Colonic mucosa (tissue), 4 donors: ENCODE data around the gene UNC93B1. TPM values are rescaled to one million over a fixed set of nuclear protein-coding genes. Genes with fewer than 3 reads are reported as not detected.

ENCODE experiments used
- DNase-seq: peaks from one replicate; pipeline ENCODE4 v3.0.0-alpha.2; 2020
- H3K27ac ChIP-seq: fragments of 200-600 bp; one replicate; pipeline ENCODE4 v1.8.0; 2021
- H3K27me3 ChIP-seq: fragments of 200-600 bp; one replicate; pipeline ENCODE4 v1.8.0; 2021
- H3K36me3 ChIP-seq: fragments of 200-600 bp; one replicate; pipeline ENCODE4 v1.8.0; 2021
- H3K4me1 ChIP-seq: fragments of 200-600 bp; one replicate; pipeline ENCODE4 v1.8.0; 2021; ENCODE audit warnings: mild to moderate bottlenecking
- H3K4me3 ChIP-seq: fragments of 200-600 bp; one replicate; pipeline ENCODE4 v1.8.0; 2021
- H3K9ac ChIP-seq, 2 donors: one replicate each; pipeline ENCODE4 v1.7.0; 2013; ENCODE audit warnings: control low read depth in 2 of 2, low read depth in 2 of 2, low read length in 2 of 2
- H3K9me3 ChIP-seq: fragments of 200-600 bp; one replicate; pipeline ENCODE4 v1.8.0; 2021
- CTCF ChIP-seq: fragments of 200-600 bp; IDR thresholded peaks from one replicate; pipeline ENCODE4 v1.8.0; 2022; ENCODE audit warnings: antibody characterized with exemption, mild to moderate bottlenecking
- intact Hi-C: fragments of 100-400 bp; cut with DNase I; formaldehyde crosslinking; loops from one replicate; pipeline ENCODE4 v1.14.1; 2022
- total RNA-seq, 2 donors: library from RNA; stranded (reverse); fragmentation: NEBNext Ultra II Directional in 1 of 2; extraction: Animal tissue kit (Norgen Biotek cat#: 25700) in 1 of 2; gene quantifications; one replicate each; pipeline ENCODE4 v1.2.1, GENCODE V29; 2021
- donor health status: healthy.
- donor health status: DM: no; HTN: no; CAD: no.
- donor health status: DM: no; HTN: no; CAD: no.

UNC93B1 gene
- total RNA-seq, 2 donors from 2014 or later: 46.3 to 55.4 TPM

GRCh38 chr11:68044898-68045351 is 41.0 kb upstream of the UNC93B1 start:
- intact Hi-C loops: loop anchor here (10.0 kb wide), 1 partner anchor 160 kb away; no protein-coding TSS in a partner anchor
- no peak overlapping the region for H3K27ac ChIP-seq
- no peaks in the 10 kb centered on the region for H3K27me3 ChIP-seq
- H3K9ac ChIP-seq: no peak overlapping the region
- no peaks in the 10 kb centered on the region for H3K9me3 ChIP-seq
- TF ChIP-seq CTCF: no peak
- DNase-seq: no peak
- peaks cover 10% of the 10 kb centered on the region for H3K4me1 ChIP-seq
- H3K36me3 ChIP-seq: peaks cover 27% of the 10 kb centered on the region
- no peak overlapping the region for H3K4me3 ChIP-seq

DNA sequence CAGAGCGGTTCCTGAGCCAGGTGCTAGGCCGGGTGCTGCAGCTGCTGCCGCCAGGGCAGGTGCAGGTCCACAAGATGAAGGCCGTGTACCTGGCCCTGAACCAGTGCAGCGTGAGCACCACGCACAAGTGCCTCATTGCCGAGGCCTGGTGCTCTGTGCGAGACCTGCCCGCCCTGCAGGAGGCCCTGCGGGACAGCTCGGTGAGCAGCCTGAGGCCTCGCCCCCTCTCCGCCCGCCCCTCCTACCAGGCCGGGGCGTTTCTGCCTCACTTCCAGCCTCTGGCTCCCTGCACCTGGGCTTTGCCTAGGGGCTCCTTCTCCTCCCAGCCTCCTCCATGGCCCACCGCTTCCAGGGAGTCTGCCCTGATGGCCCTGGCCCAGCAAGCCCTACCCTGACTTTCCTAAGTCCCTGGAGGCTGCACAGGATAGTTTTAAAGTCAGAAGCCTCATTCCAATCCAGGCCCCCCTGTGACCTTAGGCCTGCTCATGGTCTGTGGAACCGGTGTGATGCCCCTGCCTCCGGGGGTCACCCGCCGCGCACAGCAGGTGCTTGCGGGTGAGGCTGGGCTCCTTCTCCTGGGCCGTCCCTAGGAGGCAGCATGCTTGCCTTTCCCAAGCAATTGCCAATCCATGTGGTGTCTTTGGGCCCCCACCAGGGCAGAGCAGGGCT is 40.4 kb upstream of the UNC93B1 start:
- DNase-seq: no peak
- intact Hi-C loops: loop anchor here (10.0 kb wide), 1 partner anchor 161 kb away; no protein-coding TSS in a partner anchor
- no peak overlapping the region for H3K27ac ChIP-seq

GRCh38 chr11:68043349-68044144 is 39.6 kb upstream of the UNC93B1 start:
- H3K4me3 ChIP-seq: no peak overlapping the region
- no peak for TF ChIP-seq CTCF
- intact Hi-C loops: loop anchor here (10.0 kb wide), 1 partner anchor 161 kb away; no protein-coding TSS in a partner anchor
- H3K9me3 ChIP-seq: no peaks in the 10 kb centered on the region
- H3K27me3 ChIP-seq: no peaks in the 10 kb centered on the region
- no peak for DNase-seq
- H3K36me3 ChIP-seq: peaks cover 18% of the 10 kb centered on the region
- H3K27ac ChIP-seq: no peak overlapping the region
- peak overlapping the region in 1 of 2 donors; percentile 24 for H3K9ac ChIP-seq
- peaks cover 10% of the 10 kb centered on the region for H3K4me1 ChIP-seq

More for the DNA sequence above, 40.4 kb upstream of the UNC93B1 start:
- peaks cover 10% of the 10 kb centered on the region for H3K4me1 ChIP-seq
- no peaks in the 10 kb centered on the region for H3K27me3 ChIP-seq
- H3K9me3 ChIP-seq: no peaks in the 10 kb centered on the region
- peaks cover 25% of the 10 kb centered on the region for H3K36me3 ChIP-seq
- H3K4me3 ChIP-seq: no peak overlapping the region
- no peak for TF ChIP-seq CTCF
- no peak overlapping the region for H3K9ac ChIP-seq

DNA sequence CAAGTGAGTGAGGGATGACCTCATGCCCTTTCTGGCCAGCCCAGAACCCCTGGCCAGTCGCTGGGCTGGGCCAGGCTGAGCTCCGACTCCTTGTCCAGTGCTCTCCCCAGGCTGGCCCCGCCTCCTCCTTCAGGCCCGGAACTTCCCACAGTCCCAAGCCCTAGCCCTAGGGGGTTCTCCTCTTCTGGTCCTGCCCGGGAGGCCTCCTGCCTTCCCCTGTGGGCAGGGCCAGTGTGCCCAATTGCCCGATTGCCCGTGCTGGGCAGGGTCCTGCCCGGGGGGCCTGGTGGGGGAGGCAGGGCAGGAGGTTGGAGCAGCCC is 39.1 kb upstream of the UNC93B1 start:
- Histone ChIP-seq H3K9ac (peak overlapping the region in 1 of 2 donors; percentile 24), H3K36me3 (peaks cover 18% of the 10 kb centered on the region), H3K9me3 (no peaks in the 10 kb centered on the region), H3K4me1 (peaks cover 16% of the 10 kb centered on the region), H3K27me3 (no peaks in the 10 kb centered on the region), H3K27ac (no peak overlapping the region), H3K4me3 (no peak overlapping the region)
- TF ChIP-seq CTCF: no peak
- intact Hi-C loops: loop anchor here (10.0 kb wide), 1 partner anchor 162 kb away; no protein-coding TSS in a partner anchor
- DNase-seq: no peak

DNA sequence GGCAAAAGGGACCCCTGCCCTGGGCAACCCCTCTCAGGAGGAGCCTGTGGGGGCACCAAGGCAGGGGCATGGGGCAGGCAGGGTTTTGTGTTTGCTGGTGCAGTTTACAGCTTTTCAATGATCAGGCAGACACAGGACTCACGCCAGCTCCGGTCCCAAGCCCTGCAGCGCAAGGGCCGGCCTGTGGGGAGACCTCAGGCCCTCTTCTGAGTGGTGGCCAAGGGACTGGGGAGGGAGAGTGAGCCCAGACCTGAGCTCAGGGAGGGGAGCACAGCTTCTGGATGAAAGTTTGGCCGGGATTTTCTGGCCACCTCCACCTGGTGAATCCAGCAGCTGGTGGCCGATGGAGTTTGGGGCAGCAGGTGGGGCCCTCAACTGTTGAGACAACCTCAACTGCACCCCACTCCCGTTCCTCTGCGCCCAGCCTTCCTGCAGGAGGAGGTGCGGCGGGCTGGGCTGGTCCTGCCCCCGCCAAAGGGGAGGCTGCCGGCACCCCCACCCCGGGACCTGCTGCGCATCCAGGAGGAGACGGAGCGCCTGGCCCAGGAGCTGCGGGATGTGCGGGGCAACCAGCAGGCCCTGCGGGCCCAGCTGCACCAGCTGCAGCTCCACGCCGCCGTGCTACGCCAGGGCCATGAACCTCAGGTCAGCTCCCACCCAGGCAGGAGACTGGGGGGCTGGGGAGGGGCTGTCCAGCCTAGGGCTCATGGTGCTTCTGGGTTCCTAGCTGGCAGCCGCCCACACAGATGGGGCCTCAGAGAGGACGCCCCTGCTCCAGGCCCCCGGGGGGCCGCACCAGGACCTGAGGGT is 38.5 kb upstream of the UNC93B1 start:
- no peaks in the 10 kb centered on the region for H3K9me3 ChIP-seq
- no peak for DNase-seq
- H3K9ac ChIP-seq: peak overlapping the region in 1 of 2 donors; percentile 24
- H3K27me3 ChIP-seq: no peaks in the 10 kb centered on the region
- no peak for TF ChIP-seq CTCF
- no peak overlapping the region for H3K27ac ChIP-seq
- H3K4me1 ChIP-seq: peaks cover 18% of the 10 kb centered on the region
- intact Hi-C loops: loop anchor here (10.0 kb wide), 1 partner anchor 162 kb away; no protein-coding TSS in a partner anchor
- peaks cover 18% of the 10 kb centered on the region for H3K36me3 ChIP-seq
- H3K4me3 ChIP-seq: no peak overlapping the region
